ENCODE measurements around the gene TTYH2.

Gene TTYH2

GRCh38 chr17:74201250-74201649, 12.1 kb upstream of the TTYH2 start:
- DNase-seq (ENCODE audit: low read depth in 2 of 2): peak; percentile 65 to 80
- no peak for TF ChIP-seq CTCF (IDR thresholded peaks at IDR 0.05; ENCODE audit: low read depth, low read length)
- no peak overlapping the region for H3K4me3 ChIP-seq (replicated peaks in 1 of 2; ENCODE audit: low read depth in 2 of 2, low read length in 2 of 2)

GRCh38 chr17:74201948-74202347, 11.4 kb upstream of the TTYH2 start:
- H3K4me3 ChIP-seq (replicated peaks in 1 of 2; ENCODE audit: low read depth in 2 of 2, low read length in 2 of 2): no peak overlapping the region
- DNase-seq (ENCODE audit: low read depth in 2 of 2): no peak
- no peak for TF ChIP-seq CTCF (IDR thresholded peaks at IDR 0.05; ENCODE audit: low read depth, low read length)

- TF ChIP-seq CTCF (IDR thresholded peaks at IDR 0.05; ENCODE audit: low read depth, low read length): no peak
- DNase-seq (ENCODE audit: low read depth in 2 of 2): no peak
- peak overlapping the region in 1 of 2 donors; percentile 14 for H3K4me3 ChIP-seq (replicated peaks in 1 of 2; ENCODE audit: low read depth in 2 of 2, low read length in 2 of 2)
Observed at GRCh38 chr17:74202938-74203337, 10.4 kb upstream of the TTYH2 start.

- peak within 1 kb of the TSS; percentile 66 to 90 for H3K4me3 ChIP-seq (replicated peaks in 1 of 2; ENCODE audit: low read depth in 2 of 2, low read length in 2 of 2)
- peak; percentile 92 for TF ChIP-seq CTCF (IDR thresholded peaks at IDR 0.05; ENCODE audit: low read depth, low read length)
- peak; percentile 98 to 99 for DNase-seq (ENCODE audit: low read depth in 2 of 2)
Observed at GRCh38 chr17:74203439-74204240, 9.7 kb upstream of the TTYH2 start, which contains the start of gene RPL38. TSS of gene RPL38 (plus strand) at chr17:74203678. CDS start at chr17:74203956, 278 bp downstream.

GRCh38 chr17:74204474-74204873, 8.9 kb upstream of the TTYH2 start:
- no peak for DNase-seq (ENCODE audit: low read depth in 2 of 2)
- TF ChIP-seq CTCF (IDR thresholded peaks at IDR 0.05; ENCODE audit: low read depth, low read length): no peak
- peak overlapping the region; percentile 66 to 90 for H3K4me3 ChIP-seq (replicated peaks in 1 of 2; ENCODE audit: low read depth in 2 of 2, low read length in 2 of 2)

- DNase-seq (ENCODE audit: low read depth in 2 of 2): no peak
- TF ChIP-seq CTCF (IDR thresholded peaks at IDR 0.05; ENCODE audit: low read depth, low read length): no peak
- no peak overlapping the region for H3K4me3 ChIP-seq (replicated peaks in 1 of 2; ENCODE audit: low read depth in 2 of 2, low read length in 2 of 2)
Observed at GRCh38 chr17:74205274-74205673, 8.1 kb upstream of the TTYH2 start.

Data from cardiac fibroblast (primary cell).